Measurements from ENCODE around the gene CDK16. TPM values are rescaled to one million over a fixed set of nuclear protein-coding genes. Genes with fewer than 3 reads are reported as not detected.

CDK16 gene
- total RNA-seq, 1 experiment from 2014 or later = 168 TPM

DNA sequence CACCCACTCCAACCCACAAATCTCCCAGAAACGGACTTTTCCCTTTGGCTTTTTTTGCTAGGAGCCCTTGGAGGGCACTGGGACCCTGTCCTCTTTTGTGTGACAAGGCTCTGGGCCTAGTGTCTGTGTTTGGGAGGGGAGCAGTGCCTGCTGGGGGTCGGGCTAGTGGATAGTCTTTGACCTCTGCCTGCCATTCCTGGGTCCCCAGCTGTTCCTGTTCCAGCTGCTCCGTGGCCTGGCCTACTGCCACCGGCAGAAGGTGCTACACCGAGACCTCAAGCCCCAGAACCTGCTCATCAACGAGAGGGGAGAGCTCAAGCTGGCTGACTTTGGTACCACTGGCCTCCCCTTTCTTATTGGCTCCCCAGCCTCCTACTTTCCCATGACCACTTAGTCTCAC is 7.6 kb downstream of the CDK16 start:
- BruUV-seq (replicated peaks) = no TSS peak

GRCh38 chrX:47226531-47227333 is 8.3 kb downstream of the CDK16 start:
- ChIA-PET POLR2A (ENCODE audit: low non-redundant PET) (no interaction called here), CTCF (no interaction called here)
- peaks cover 67% of the 10 kb centered on the region for H3K36me3 ChIP-seq (ENCODE audit: insufficient read depth, low read length, poor library complexity, severe bottlenecking)
- intact Hi-C loops (cut with micrococcal nuclease; ENCODE audit: unreplicated experiment) = no loop called here
- no peak overlapping the region for H3K27ac ChIP-seq (ENCODE audit: low read depth, low read length, poor library complexity, severe bottlenecking)
- DNase-seq (ENCODE audit: low spot score) = no peak
- no peak overlapping the region for H3K4me3 ChIP-seq (ENCODE audit: low read depth, low read length, poor library complexity, severe bottlenecking)
- no peak for TF ChIP-seq EZH2 (IDR thresholded peaks at IDR 0.05; ENCODE audit: borderline replicate concordance, low read depth, low read length, poor library complexity, severe bottlenecking)
- TF ChIP-seq, protein P1, sequence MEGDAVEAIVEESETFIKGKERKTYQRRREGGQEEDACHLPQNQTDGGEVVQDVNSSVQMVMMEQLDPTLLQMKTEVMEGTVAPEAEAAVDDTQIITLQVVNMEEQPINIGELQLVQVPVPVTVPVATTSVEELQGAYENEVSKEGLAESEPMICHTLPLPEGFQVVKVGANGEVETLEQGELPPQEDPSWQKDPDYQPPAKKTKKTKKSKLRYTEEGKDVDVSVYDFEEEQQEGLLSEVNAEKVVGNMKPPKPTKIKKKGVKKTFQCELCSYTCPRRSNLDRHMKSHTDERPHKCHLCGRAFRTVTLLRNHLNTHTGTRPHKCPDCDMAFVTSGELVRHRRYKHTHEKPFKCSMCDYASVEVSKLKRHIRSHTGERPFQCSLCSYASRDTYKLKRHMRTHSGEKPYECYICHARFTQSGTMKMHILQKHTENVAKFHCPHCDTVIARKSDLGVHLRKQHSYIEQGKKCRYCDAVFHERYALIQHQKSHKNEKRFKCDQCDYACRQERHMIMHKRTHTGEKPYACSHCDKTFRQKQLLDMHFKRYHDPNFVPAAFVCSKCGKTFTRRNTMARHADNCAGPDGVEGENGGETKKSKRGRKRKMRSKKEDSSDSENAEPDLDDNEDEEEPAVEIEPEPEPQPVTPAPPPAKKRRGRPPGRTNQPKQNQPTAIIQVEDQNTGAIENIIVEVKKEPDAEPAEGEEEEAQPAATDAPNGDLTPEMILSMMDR (conservative IDR thresholded peaks at IDR 0.05; ENCODE audit: low read depth, low read length) = no peak
- TSS peak; percentile 6 for BruUV-seq (replicated peaks)
- no peaks in the 10 kb centered on the region for H3K27me3 ChIP-seq (replicated peaks; ENCODE audit: insufficient read depth, low read depth, low read length, poor library complexity)
- H3K4me1 ChIP-seq (ENCODE audit: insufficient read depth, low read length, poor library complexity, severe bottlenecking) = no peaks in the 10 kb centered on the region
- H3K9me3 ChIP-seq (ENCODE audit: low read depth, low read length, poor library complexity, severe bottlenecking) = no peaks in the 10 kb centered on the region

More for the DNA sequence above, 7.6 kb downstream of the CDK16 start:
- Histone ChIP-seq H3K4me3 (ENCODE audit: low read depth, low read length, poor library complexity, severe bottlenecking) (no peak overlapping the region), H3K27ac (ENCODE audit: low read depth, low read length, poor library complexity, severe bottlenecking) (no peak overlapping the region), H3K9me3 (ENCODE audit: low read depth, low read length, poor library complexity, severe bottlenecking) (no peaks in the 10 kb centered on the region), H3K36me3 (ENCODE audit: insufficient read depth, low read length, poor library complexity, severe bottlenecking) (peaks cover 67% of the 10 kb centered on the region), H3K27me3 (replicated peaks; ENCODE audit: insufficient read depth, low read depth, low read length, poor library complexity) (no peaks in the 10 kb centered on the region), H3K4me1 (ENCODE audit: insufficient read depth, low read length, poor library complexity, severe bottlenecking) (no peaks in the 10 kb centered on the region)
- CTCF ChIA-PET = no interaction called here
- POLR2A ChIA-PET (ENCODE audit: low non-redundant PET) = no interaction called here
- no peak for TF ChIP-seq EZH2 (IDR thresholded peaks at IDR 0.05; ENCODE audit: borderline replicate concordance, low read depth, low read length, poor library complexity, severe bottlenecking)
- TF ChIP-seq, protein P1 (conservative IDR thresholded peaks at IDR 0.05; ENCODE audit: low read depth, low read length) = no peak
- no peak for DNase-seq (ENCODE audit: low spot score)
- intact Hi-C loops (cut with micrococcal nuclease; ENCODE audit: unreplicated experiment) = no loop called here

DNA sequence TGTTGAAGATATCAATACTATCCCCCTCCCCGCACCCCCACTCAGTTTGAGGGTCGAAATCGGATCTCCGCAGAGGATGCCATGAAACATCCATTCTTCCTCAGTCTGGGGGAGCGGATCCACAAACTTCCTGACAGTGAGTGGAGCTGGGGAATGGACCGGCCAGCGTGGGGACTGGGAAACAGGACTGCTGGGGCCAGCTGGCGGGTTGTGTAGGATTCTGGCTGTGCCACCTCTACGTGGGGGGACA is 8.8 kb downstream of the CDK16 start:
- Histone ChIP-seq H3K4me1 (ENCODE audit: insufficient read depth, low read length, poor library complexity, severe bottlenecking) (no peaks in the 10 kb centered on the region), H3K9me3 (ENCODE audit: low read depth, low read length, poor library complexity, severe bottlenecking) (no peaks in the 10 kb centered on the region), H3K27ac (ENCODE audit: low read depth, low read length, poor library complexity, severe bottlenecking) (no peak overlapping the region), H3K4me3 (ENCODE audit: low read depth, low read length, poor library complexity, severe bottlenecking) (no peak overlapping the region), H3K27me3 (replicated peaks; ENCODE audit: insufficient read depth, low read depth, low read length, poor library complexity) (no peaks in the 10 kb centered on the region), H3K36me3 (ENCODE audit: insufficient read depth, low read length, poor library complexity, severe bottlenecking) (peaks cover 63% of the 10 kb centered on the region)
- intact Hi-C loops (cut with micrococcal nuclease; ENCODE audit: unreplicated experiment) = no loop called here
- CTCF ChIA-PET = no interaction called here
- POLR2A ChIA-PET (ENCODE audit: low non-redundant PET) = no interaction called here
- no peak for TF ChIP-seq EZH2 (IDR thresholded peaks at IDR 0.05; ENCODE audit: borderline replicate concordance, low read depth, low read length, poor library complexity, severe bottlenecking)
- TF ChIP-seq, protein P1 (conservative IDR thresholded peaks at IDR 0.05; ENCODE audit: low read depth, low read length) = no peak
- no TSS peak for BruUV-seq (replicated peaks)
- no peak for DNase-seq (ENCODE audit: low spot score)
